K562 (cell line): ENCODE measurements around the gene METTL15. TPM values are rescaled to one million over a fixed set of nuclear protein-coding genes. Genes with fewer than 3 reads are reported as not detected.

Source experiments
- ZNF395 ChIP-seq: fragments of 200-800 bp; sonication (Bioruptor generic); IDR thresholded peaks from 2 replicates; pipeline ENCODE4 v1.6.1; 2017; ENCODE audit warnings: missing genetic modification characterization, missing compliant biosample characterization
- polyA plus RNA-seq, 8 experiments: library from polyadenylated mRNA; depleted of rRNA in 4 of 8; stranded (reverse) in 5 of 8; unstranded in 3 of 8; fragments of >200 nt; fragmentation: Nextera tagmentation in 2 of 8; fragmentation: Illumina TruSeq in 1 of 8; extraction: Ambion mirVana in 2 of 8; extraction: Trizol in 1 of 8; gene quantifications; 2 replicates each; pipeline versions ENCODE4 v1.2.1 to v1.2.3, GENCODE V29; 2011 to 2014; ENCODE audit warnings: inconsistent platforms in 1 of 8, missing spikeins in 1 of 8
- total RNA-seq, 7 experiments: library from RNA; depleted of rRNA in 6 of 7; stranded (reverse); fragments of >200 nt in 6 of 7; fragmentation: Illumina TruSeq in 2 of 7; extraction: Trizol in 2 of 7; gene quantifications; 2 replicates each; pipeline versions ENCODE4 v1.2.1 to v1.2.3, GENCODE V29; 2011 to 2021; ENCODE audit warnings: low replicate concordance in 1 of 7
- TF ChIP-seq, protein P1 (sequence below): fragments of 450-650 bp; IDR thresholded peaks from 2 replicates; pipeline ENCODE4 v1.6.1; 2016; ENCODE audit warnings: mild to moderate bottlenecking, moderate library complexity
- TF ChIP-seq, protein P2 (sequence below): IDR thresholded peaks from 2 replicates; pipeline ENCODE4 v1.6.1; 2011; ENCODE audit not compliant: insufficient read length; ENCODE audit errors: extremely low read depth

METTL15 gene
- total and polyA plus RNA-seq, 9 of the 15 experiments (the other 6 are each of a cell fraction or from before 2014, with no cell fraction given), result 10.7 to 21.7 (median 15.9) TPM

- TF ChIP-seq, protein P1, sequence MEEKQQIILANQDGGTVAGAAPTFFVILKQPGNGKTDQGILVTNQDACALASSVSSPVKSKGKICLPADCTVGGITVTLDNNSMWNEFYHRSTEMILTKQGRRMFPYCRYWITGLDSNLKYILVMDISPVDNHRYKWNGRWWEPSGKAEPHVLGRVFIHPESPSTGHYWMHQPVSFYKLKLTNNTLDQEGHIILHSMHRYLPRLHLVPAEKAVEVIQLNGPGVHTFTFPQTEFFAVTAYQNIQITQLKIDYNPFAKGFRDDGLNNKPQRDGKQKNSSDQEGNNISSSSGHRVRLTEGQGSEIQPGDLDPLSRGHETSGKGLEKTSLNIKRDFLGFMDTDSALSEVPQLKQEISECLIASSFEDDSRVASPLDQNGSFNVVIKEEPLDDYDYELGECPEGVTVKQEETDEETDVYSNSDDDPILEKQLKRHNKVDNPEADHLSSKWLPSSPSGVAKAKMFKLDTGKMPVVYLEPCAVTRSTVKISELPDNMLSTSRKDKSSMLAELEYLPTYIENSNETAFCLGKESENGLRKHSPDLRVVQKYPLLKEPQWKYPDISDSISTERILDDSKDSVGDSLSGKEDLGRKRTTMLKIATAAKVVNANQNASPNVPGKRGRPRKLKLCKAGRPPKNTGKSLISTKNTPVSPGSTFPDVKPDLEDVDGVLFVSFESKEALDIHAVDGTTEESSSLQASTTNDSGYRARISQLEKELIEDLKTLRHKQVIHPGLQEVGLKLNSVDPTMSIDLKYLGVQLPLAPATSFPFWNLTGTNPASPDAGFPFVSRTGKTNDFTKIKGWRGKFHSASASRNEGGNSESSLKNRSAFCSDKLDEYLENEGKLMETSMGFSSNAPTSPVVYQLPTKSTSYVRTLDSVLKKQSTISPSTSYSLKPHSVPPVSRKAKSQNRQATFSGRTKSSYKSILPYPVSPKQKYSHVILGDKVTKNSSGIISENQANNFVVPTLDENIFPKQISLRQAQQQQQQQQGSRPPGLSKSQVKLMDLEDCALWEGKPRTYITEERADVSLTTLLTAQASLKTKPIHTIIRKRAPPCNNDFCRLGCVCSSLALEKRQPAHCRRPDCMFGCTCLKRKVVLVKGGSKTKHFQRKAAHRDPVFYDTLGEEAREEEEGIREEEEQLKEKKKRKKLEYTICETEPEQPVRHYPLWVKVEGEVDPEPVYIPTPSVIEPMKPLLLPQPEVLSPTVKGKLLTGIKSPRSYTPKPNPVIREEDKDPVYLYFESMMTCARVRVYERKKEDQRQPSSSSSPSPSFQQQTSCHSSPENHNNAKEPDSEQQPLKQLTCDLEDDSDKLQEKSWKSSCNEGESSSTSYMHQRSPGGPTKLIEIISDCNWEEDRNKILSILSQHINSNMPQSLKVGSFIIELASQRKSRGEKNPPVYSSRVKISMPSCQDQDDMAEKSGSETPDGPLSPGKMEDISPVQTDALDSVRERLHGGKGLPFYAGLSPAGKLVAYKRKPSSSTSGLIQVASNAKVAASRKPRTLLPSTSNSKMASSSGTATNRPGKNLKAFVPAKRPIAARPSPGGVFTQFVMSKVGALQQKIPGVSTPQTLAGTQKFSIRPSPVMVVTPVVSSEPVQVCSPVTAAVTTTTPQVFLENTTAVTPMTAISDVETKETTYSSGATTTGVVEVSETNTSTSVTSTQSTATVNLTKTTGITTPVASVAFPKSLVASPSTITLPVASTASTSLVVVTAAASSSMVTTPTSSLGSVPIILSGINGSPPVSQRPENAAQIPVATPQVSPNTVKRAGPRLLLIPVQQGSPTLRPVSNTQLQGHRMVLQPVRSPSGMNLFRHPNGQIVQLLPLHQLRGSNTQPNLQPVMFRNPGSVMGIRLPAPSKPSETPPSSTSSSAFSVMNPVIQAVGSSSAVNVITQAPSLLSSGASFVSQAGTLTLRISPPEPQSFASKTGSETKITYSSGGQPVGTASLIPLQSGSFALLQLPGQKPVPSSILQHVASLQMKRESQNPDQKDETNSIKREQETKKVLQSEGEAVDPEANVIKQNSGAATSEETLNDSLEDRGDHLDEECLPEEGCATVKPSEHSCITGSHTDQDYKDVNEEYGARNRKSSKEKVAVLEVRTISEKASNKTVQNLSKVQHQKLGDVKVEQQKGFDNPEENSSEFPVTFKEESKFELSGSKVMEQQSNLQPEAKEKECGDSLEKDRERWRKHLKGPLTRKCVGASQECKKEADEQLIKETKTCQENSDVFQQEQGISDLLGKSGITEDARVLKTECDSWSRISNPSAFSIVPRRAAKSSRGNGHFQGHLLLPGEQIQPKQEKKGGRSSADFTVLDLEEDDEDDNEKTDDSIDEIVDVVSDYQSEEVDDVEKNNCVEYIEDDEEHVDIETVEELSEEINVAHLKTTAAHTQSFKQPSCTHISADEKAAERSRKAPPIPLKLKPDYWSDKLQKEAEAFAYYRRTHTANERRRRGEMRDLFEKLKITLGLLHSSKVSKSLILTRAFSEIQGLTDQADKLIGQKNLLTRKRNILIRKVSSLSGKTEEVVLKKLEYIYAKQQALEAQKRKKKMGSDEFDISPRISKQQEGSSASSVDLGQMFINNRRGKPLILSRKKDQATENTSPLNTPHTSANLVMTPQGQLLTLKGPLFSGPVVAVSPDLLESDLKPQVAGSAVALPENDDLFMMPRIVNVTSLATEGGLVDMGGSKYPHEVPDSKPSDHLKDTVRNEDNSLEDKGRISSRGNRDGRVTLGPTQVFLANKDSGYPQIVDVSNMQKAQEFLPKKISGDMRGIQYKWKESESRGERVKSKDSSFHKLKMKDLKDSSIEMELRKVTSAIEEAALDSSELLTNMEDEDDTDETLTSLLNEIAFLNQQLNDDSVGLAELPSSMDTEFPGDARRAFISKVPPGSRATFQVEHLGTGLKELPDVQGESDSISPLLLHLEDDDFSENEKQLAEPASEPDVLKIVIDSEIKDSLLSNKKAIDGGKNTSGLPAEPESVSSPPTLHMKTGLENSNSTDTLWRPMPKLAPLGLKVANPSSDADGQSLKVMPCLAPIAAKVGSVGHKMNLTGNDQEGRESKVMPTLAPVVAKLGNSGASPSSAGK, result no peak
- TF ChIP-seq ZNF395, result peak; percentile 50; the same call in 1 of the 2 replicates
- TF ChIP-seq, protein P2, sequence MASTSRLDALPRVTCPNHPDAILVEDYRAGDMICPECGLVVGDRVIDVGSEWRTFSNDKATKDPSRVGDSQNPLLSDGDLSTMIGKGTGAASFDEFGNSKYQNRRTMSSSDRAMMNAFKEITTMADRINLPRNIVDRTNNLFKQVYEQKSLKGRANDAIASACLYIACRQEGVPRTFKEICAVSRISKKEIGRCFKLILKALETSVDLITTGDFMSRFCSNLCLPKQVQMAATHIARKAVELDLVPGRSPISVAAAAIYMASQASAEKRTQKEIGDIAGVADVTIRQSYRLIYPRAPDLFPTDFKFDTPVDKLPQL, result no peak
Observed at GRCh38 chr11:28110108-28110820, 2.1 kb downstream of the METTL15 start (continued).
